Sigmoid colon (tissue), 7 donors: ENCODE data around the gene SLX1A. TPM values are rescaled to one million over a fixed set of nuclear protein-coding genes. Genes with fewer than 3 reads are reported as not detected.

ENCODE experiments used
- DNase-seq: peaks from one replicate; pipeline ENCODE4 v3.0.0-alpha.2; 2019
- H3K27ac ChIP-seq, 4 donors: fragments of 200-600 bp; sonication (generic); one replicate each; pipeline ENCODE4 v1.5.1; 2016 to 2019; ENCODE audit warnings: mild to moderate bottlenecking in 1 of 4
- H3K27me3 ChIP-seq, 3 donors: fragments of 200-600 bp; sonication (generic); one replicate each; pipeline ENCODE4 v1.5.1; 2019; ENCODE audit warnings: mild to moderate bottlenecking in 1 of 3
- H3K36me3 ChIP-seq, 4 donors: fragments of 200-600 bp; sonication (generic); one replicate each; pipeline ENCODE4 v1.5.1; 2016 to 2019
- H3K4me1 ChIP-seq, 4 donors: fragments of 200-600 bp; sonication (generic); one replicate each; pipeline ENCODE4 v1.5.1; 2017 to 2019
- H3K4me3 ChIP-seq, 4 donors: fragments of 200-600 bp; sonication (generic); one replicate each; pipeline ENCODE4 v1.5.1; 2017 to 2019; ENCODE audit warnings: mild to moderate bottlenecking in 2 of 4, moderate library complexity in 1 of 4
- H3K9me3 ChIP-seq, 4 donors: fragments of 200-600 bp in 3 of 4; sonication (generic) in 3 of 4; one replicate each; pipeline versions ENCODE4 v1.5.1 to v1.6.1; 2013 to 2019
- EP300 ChIP-seq, 4 donors: sonication (generic); formaldehyde crosslinking; IDR thresholded peaks; one replicate each; pipeline ENCODE4 v1.6.1; 2017; ENCODE audit warnings: antibody characterized with exemption in 4 of 4
- POLR2A ChIP-seq, 2 donors: fragments of 450-650 bp; IDR thresholded peaks; one replicate each; pipeline ENCODE4 v1.6.1; 2016; ENCODE audit warnings: antibody characterized with exemption in 2 of 2, mild to moderate bottlenecking in 2 of 2, moderate library complexity in 2 of 2
- POLR2AphosphoS5 ChIP-seq, 4 donors: sonication (generic); formaldehyde crosslinking; IDR thresholded peaks; one replicate each; pipeline ENCODE4 v1.6.1; 2017; ENCODE audit warnings: antibody characterized with exemption in 4 of 4
- WGBS, 2 donors: extraction: QIAGEN DNeasy Blood & Tissue Kit; methylation state at CpG; one replicate each; pipeline ENCODE4 v1.1.7; 2013; 5-methylcytosine and 5-hydroxymethylcytosine counted together
- intact Hi-C: fragments of 100-400 bp; cut with DNase I; formaldehyde crosslinking; loops from one replicate; pipeline ENCODE4 v1.15.1; 2023
- polyA plus RNA-seq, 3 donors: library from polyadenylated mRNA; stranded (reverse); fragments of 200-250 nt; gene quantifications; one replicate each; pipeline ENCODE4 v1.2.3, GENCODE V29; 2013
- total RNA-seq, 4 donors: library from RNA; depleted of rRNA; stranded (reverse); fragments of >200 nt; gene quantifications; one replicate each; pipeline ENCODE4 v1.1.0, GENCODE V29; 2016
- TF ChIP-seq, protein P1 (sequence below), 4 experiments: fragments of 450-650 bp in 3 of 4; fragments of 200-600 bp in 1 of 4; IDR thresholded peaks; one replicate each; pipeline ENCODE4 v1.5.1; 2016 to 2019; ENCODE audit warnings: antibody characterized with exemption in 4 of 4, mild to moderate bottlenecking in 3 of 4, moderate library complexity in 2 of 4
- donor health status: healthy with polysubstance abuse.
- donor health status: Bipolar disorder and iron deficiency.
- donor health status: healthy.

Gene SLX1A
- total and polyA plus RNA-seq, 7 donors = 12.0 to 77.9 (median 29.6) TPM

- WGBS, 2 donors = 19 to 21% methylated on average over 24 of the region's 24 CpGs
- peak; percentile 71 for DNase-seq
- peak overlapping the region; percentile 38 to 83 (median 77) for H3K27ac ChIP-seq
- peaks cover 0 to 17% (median 15%) of the 10 kb centered on the region in 4 donors for H3K4me1 ChIP-seq
- H3K36me3 ChIP-seq = no peaks in the 10 kb centered on the region
- H3K27me3 ChIP-seq = no peaks in the 10 kb centered on the region
- peak overlapping the region in 3 of 4 donors; percentile 60 to 63 (median 63) for H3K4me3 ChIP-seq
- intact Hi-C loops = no loop called here
- H3K9me3 ChIP-seq = no peaks in the 10 kb centered on the region
- TF ChIP-seq POLR2AphosphoS5 (IDR thresholded peaks at IDR 0.05) = no peak
- no peak for TF ChIP-seq POLR2A (IDR thresholded peaks at IDR 0.05)
These were observed 9.4 kb upstream of the SLX1A start for GRCh38 chr16:30184096-30184890.

DNA sequence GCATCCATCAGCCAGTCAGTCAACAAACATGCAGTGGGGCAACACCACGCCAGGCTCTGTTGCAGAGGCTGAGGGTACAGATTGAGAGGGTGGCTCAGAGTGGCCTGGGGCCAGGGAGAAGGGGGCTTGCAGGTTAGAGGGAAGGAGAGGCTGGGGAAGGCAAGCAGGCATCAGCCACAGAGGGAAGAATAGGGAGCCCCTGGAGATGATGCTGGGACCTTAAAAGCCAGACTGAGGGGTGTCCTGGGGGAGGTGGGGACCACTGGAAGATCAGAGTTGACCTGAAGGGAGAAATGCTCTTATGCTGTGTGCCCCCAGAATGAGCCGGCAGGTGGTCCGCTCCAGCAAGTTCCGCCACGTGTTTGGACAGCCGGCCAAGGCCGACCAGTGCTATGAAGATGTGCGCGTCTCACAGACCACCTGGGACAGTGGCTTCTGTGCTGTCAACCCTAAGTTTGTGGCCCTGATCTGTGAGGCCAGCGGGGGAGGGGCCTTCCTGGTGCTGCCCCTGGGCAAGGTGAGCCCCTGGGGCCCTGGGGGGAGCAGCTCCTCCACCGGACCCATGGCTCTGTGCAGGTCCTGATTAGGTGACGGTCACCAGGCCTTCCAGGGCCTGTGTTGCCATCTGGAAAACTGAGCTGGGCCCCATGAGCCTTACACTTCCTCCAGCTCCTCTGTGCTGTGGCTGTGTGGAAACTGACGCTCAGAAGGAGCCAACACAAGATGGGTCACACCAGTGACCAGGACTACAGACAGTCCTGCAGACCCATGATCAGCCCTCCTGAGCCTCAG is 8.6 kb upstream of the SLX1A start:
- Histone ChIP-seq H3K9me3 (no peaks in the 10 kb centered on the region), H3K27me3 (no peaks in the 10 kb centered on the region), H3K36me3 (no peaks in the 10 kb centered on the region), H3K4me3 (peak overlapping the region in 2 of 4 donors; percentile 63), H3K27ac (peak overlapping the region; percentile 37 to 73 (median 41)), H3K4me1 (peaks cover 0 to 17% (median 15%) of the 10 kb centered on the region in 4 donors)
- intact Hi-C loops = no loop called here
- DNase-seq = peak; percentile 66
- 57 to 81% methylated on average over 13 of the region's 13 CpGs for WGBS, 2 donors
- TF ChIP-seq POLR2AphosphoS5 (IDR thresholded peaks at IDR 0.05) = no peak
- TF ChIP-seq, protein P1, sequence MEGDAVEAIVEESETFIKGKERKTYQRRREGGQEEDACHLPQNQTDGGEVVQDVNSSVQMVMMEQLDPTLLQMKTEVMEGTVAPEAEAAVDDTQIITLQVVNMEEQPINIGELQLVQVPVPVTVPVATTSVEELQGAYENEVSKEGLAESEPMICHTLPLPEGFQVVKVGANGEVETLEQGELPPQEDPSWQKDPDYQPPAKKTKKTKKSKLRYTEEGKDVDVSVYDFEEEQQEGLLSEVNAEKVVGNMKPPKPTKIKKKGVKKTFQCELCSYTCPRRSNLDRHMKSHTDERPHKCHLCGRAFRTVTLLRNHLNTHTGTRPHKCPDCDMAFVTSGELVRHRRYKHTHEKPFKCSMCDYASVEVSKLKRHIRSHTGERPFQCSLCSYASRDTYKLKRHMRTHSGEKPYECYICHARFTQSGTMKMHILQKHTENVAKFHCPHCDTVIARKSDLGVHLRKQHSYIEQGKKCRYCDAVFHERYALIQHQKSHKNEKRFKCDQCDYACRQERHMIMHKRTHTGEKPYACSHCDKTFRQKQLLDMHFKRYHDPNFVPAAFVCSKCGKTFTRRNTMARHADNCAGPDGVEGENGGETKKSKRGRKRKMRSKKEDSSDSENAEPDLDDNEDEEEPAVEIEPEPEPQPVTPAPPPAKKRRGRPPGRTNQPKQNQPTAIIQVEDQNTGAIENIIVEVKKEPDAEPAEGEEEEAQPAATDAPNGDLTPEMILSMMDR (IDR thresholded peaks at IDR 0.05) = no peak
- no peak for TF ChIP-seq EP300 (IDR thresholded peaks at IDR 0.05)

DNA sequence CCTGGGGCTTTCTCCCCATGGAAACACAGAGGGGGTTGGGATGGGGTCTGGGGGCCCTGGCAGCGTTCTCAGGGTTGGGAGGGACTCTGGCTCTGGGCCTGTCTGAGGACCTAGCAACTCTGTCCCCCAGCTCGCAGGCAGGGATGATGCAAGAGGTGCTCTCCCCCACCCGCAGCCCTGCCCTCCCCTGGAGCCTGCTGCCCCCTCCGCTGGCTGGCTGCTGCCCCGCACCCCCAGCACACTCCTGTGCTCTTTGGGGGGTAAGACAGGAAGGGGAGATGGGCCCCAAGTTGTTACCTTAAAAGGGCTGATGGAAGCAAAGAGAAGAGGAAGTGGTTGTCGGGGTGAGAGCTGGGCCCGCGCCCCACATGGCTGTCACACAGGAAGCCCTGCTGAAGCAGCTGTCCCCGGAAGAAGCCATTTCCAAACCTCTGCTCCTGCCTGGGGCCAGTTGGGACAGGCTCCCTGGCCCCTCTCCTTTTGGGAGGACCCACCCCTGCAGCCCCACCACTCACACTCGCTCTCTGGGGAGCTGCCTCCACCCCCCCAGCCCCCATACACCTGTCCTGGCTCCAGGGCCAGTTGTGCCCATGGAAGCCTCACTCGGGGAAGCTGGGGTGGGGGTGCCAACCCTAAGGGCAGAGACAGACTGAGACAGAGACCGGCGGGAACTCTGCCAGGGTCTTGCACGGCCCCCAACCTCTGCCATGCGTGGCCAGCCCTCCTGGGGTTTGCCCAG is 7.8 kb upstream of the SLX1A start:
- Histone ChIP-seq H3K36me3 (no peaks in the 10 kb centered on the region), H3K4me3 (peak overlapping the region in 1 of 4 donors; percentile 63), H3K4me1 (peaks cover 0 to 17% (median 15%) of the 10 kb centered on the region in 4 donors), H3K9me3 (no peaks in the 10 kb centered on the region), H3K27me3 (no peaks in the 10 kb centered on the region), H3K27ac (peak overlapping the region; percentile 25 to 42 (median 38))
- intact Hi-C loops = no loop called here
- TF ChIP-seq POLR2A (IDR thresholded peaks at IDR 0.05) (no peak), EP300 (IDR thresholded peaks at IDR 0.05) (no peak), POLR2AphosphoS5 (IDR thresholded peaks at IDR 0.05) (no peak)
- TF ChIP-seq, protein P1 (IDR thresholded peaks at IDR 0.05) = no peak
- DNase-seq = peak; percentile 74
- 47 to 78% methylated on average over 15 of the region's 15 CpGs for WGBS, 2 donors

- TF ChIP-seq POLR2AphosphoS5 (IDR thresholded peaks at IDR 0.05) = no peak
- TF ChIP-seq EP300 (IDR thresholded peaks at IDR 0.05) = no peak
- no peak for TF ChIP-seq POLR2A (IDR thresholded peaks at IDR 0.05)
- TF ChIP-seq, protein P1 (IDR thresholded peaks at IDR 0.05) = no peak
- peak overlapping the region in 2 of 4 donors; percentile 4 to 42 for H3K27ac ChIP-seq
- no peaks in the 10 kb centered on the region for H3K36me3 ChIP-seq
- WGBS, 2 donors = 63 to 87% methylated on average over 9 of the region's 9 CpGs
- DNase-seq = no peak
- H3K4me1 ChIP-seq = peaks cover 0 to 17% (median 15%) of the 10 kb centered on the region in 4 donors
- no peaks in the 10 kb centered on the region for H3K27me3 ChIP-seq
- intact Hi-C loops = no loop called here
- H3K9me3 ChIP-seq = no peaks in the 10 kb centered on the region
- H3K4me3 ChIP-seq = peak overlapping the region in 1 of 4 donors; percentile 63
These were observed 7.3 kb upstream of the SLX1A start for GRCh38 chr16:30186444-30186781.
